DND-41 (cell line): ENCODE results near the gene ANKRD11.

Source experiments
- ATAC-seq: fragments of 200-7000 bp; cut with Tn5 transposase; 3 replicates; pipeline ENCODE4 v1.9.1; 2021; ENCODE audit warnings: low read depth; ENCODE audit not compliant: insufficient read depth
- DNase-seq: peaks from one replicate; pipeline ENCODE4 v3.0.0-alpha.2; 2020
- H2AFZ ChIP-seq: 2 replicates; pipeline ENCODE4 v1.6.0; 2012; ENCODE audit warnings: low read depth, low read length
- H3K27ac ChIP-seq: 2 replicates; pipeline ENCODE4 v1.5.1; 2012; ENCODE audit warnings: low read length, inconsistent platforms
- H3K27me3 ChIP-seq: fragments of 200-600 bp; sonication (generic); 2 replicates; pipeline ENCODE4 v1.6.0; 2012; ENCODE audit warnings: low read length, mild to moderate bottlenecking, inconsistent platforms; ENCODE audit not compliant: insufficient read depth, poor library complexity
- H3K36me3 ChIP-seq: 2 replicates; pipeline ENCODE4 v1.5.1; 2012; ENCODE audit warnings: low read length, inconsistent platforms; ENCODE audit not compliant: insufficient read depth
- H3K4me1 ChIP-seq: 2 replicates; pipeline ENCODE4 v1.5.1; 2012; ENCODE audit warnings: mild to moderate bottlenecking, low read length; ENCODE audit not compliant: insufficient read depth
- H3K4me2 ChIP-seq: 2 replicates; pipeline ENCODE4 v1.6.0; 2012; ENCODE audit warnings: mild to moderate bottlenecking, moderate library complexity, low read length, inconsistent platforms; ENCODE audit not compliant: insufficient read depth
- H3K4me3 ChIP-seq, 2 experiments: fragments of 200-600 bp in 1 of 2; shearing (Covaris generic) in 1 of 2; 2 replicates each; pipeline ENCODE4 v1.5.1; 2012 to 2016; ENCODE audit warnings: inconsistent platforms in 2 of 2, low read length in 2 of 2, mild to moderate bottlenecking in 2 of 2, low read depth in 1 of 2, moderate library complexity in 1 of 2
- H3K79me2 ChIP-seq: 2 replicates; pipeline ENCODE4 v1.6.0; 2012; ENCODE audit warnings: low read length, inconsistent platforms; ENCODE audit not compliant: insufficient read depth
- H3K9ac ChIP-seq: 2 replicates; pipeline ENCODE4 v1.6.0; 2012; ENCODE audit warnings: low read depth, mild to moderate bottlenecking, inconsistent platforms, low read length, moderate library complexity
- H3K9me3 ChIP-seq: 2 replicates; pipeline ENCODE4 v1.5.1; 2012; ENCODE audit warnings: low read length, moderate library complexity, mild to moderate bottlenecking, inconsistent platforms; ENCODE audit not compliant: insufficient read depth, severe bottlenecking
- H4K20me1 ChIP-seq: 2 replicates; pipeline ENCODE4 v1.6.0; 2012; ENCODE audit warnings: low read length; ENCODE audit not compliant: insufficient read depth
- CTCF ChIP-seq: IDR thresholded peaks from 2 replicates; pipeline ENCODE4 v1.5.1; 2012; ENCODE audit warnings: borderline replicate concordance, low read length, moderate library complexity, mild to moderate bottlenecking; ENCODE audit not compliant: poor library complexity, severe bottlenecking; ENCODE audit errors: extremely low read depth
- EZH2 ChIP-seq: IDR thresholded peaks from 3 replicates; pipeline ENCODE4 v1.6.1; 2012; ENCODE audit warnings: borderline replicate concordance, low read depth, mild to moderate bottlenecking, moderate library complexity, low read length, inconsistent platforms; ENCODE audit not compliant: severe bottlenecking

Gene ANKRD11

GRCh38 chr16:89295071-89295900 is 195.1 kb downstream of the ANKRD11 start:
- no peaks in the 10 kb centered on the region for H3K27me3 ChIP-seq
- H3K79me2 ChIP-seq, result peaks cover 97% of the 10 kb centered on the region
- H3K36me3 ChIP-seq, result peaks cover 89% of the 10 kb centered on the region
- H2AFZ ChIP-seq, result no peak overlapping the region
- H3K27ac ChIP-seq, result no peak overlapping the region
- no peak for ATAC-seq
- H3K4me2 ChIP-seq, result no peak overlapping the region
- H3K9me3 ChIP-seq, result no peaks in the 10 kb centered on the region
- no peak overlapping the region for H3K9ac ChIP-seq
- no peak for DNase-seq
- no peak overlapping the region for H3K4me3 ChIP-seq
- TF ChIP-seq CTCF, result no peak
- no peak for TF ChIP-seq EZH2
- H4K20me1 ChIP-seq, result peaks cover 97% of the 10 kb centered on the region
- H3K4me1 ChIP-seq, result no peaks in the 10 kb centered on the region

GRCh38 chr16:89294486-89294885 is 195.9 kb downstream of the ANKRD11 start:
- Histone ChIP-seq H4K20me1 (peaks cover 95% of the 10 kb centered on the region), H3K4me1 (no peaks in the 10 kb centered on the region)
- no peak for DNase-seq

DNA sequence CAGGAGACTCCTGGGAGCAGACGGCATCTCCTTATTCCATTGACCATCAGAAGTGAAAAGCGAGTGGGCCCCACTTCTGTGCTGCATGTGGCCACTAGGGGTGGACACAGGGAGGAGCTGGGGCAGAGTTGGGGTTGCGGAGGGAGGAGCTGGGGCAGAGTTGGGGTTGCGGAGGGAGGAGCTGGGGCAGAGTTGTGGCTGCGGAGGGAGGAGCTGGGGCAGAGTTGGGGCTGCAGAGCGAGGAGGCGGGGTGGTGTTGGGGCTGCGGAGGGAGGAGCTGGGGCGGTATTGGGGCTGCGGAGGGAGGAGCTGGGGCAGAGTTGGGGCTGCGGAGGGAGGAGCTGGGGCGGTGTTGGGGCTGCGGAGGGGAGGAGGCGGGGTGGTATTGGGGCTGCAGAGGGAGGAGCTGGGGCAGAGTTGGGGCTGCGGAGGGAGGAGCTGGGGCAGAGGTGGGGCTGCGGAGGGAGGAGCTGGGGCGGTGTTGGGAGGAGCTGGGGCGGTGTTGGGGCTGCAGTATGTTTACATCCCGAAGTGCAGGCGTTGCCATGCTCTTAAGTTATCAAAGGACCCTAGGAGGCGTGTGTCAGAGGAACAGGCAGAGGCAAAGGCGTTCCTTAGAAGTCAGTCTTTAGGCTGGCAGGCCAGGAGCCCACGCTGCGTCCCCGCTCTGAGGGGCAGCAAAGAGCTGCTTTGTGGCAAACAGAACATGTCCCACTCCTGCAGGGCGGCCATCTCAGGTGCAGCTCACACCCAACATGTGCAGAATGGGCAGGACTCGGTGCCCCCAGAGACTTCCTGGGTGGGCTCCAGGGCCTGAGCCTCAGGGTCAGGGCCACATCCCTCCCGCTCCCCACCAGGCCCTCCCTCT is 196.9 kb downstream of the ANKRD11 start:
- TF ChIP-seq CTCF, result no peak
- TF ChIP-seq EZH2, result no peak
- H3K9ac ChIP-seq, result no peak overlapping the region
- H3K4me2 ChIP-seq, result no peak overlapping the region
- H3K4me3 ChIP-seq, result no peak overlapping the region
- H3K79me2 ChIP-seq, result peaks cover 95% of the 10 kb centered on the region
- ATAC-seq, result no peak
- H3K9me3 ChIP-seq, result no peaks in the 10 kb centered on the region
- H3K27ac ChIP-seq, result no peak overlapping the region
- peaks cover 87% of the 10 kb centered on the region for H3K36me3 ChIP-seq
- no peak for DNase-seq
- no peak overlapping the region for H2AFZ ChIP-seq
- no peaks in the 10 kb centered on the region for H3K4me1 ChIP-seq
- no peaks in the 10 kb centered on the region for H3K27me3 ChIP-seq
- peaks cover 95% of the 10 kb centered on the region for H4K20me1 ChIP-seq

More at GRCh38 chr16:89294486-89294885, 195.9 kb downstream of the ANKRD11 start:
- Histone ChIP-seq H3K4me2 (no peak overlapping the region), H2AFZ (no peak overlapping the region), H3K27me3 (no peaks in the 10 kb centered on the region), H3K79me2 (peaks cover 95% of the 10 kb centered on the region), H3K27ac (no peak overlapping the region), H3K9ac (no peak overlapping the region), H3K36me3 (peaks cover 87% of the 10 kb centered on the region), H3K4me3 (no peak overlapping the region), H3K9me3 (no peaks in the 10 kb centered on the region)
- ATAC-seq, result no peak
- TF ChIP-seq CTCF (no peak), EZH2 (no peak)
